Heart left ventricle (tissue), 13 donors: ENCODE results near the gene SEC23IP.

Source experiments
- CTCF ChIP-seq, 12 donors: fragments of 200-600 bp; sonication (generic) in 4 of 12; IDR thresholded peaks; one replicate each; pipeline versions ENCODE4 v1.5.0 to v1.8.0; 2018 to 2022; ENCODE audit warnings: antibody characterized with exemption in 12 of 12, mild to moderate bottlenecking in 5 of 12
- POLR2A ChIP-seq, 2 donors: fragments of 450-650 bp; IDR thresholded peaks; one replicate each; pipeline ENCODE4 v1.6.1; 2017; ENCODE audit warnings: antibody characterized with exemption in 2 of 2, mild to moderate bottlenecking in 2 of 2, moderate library complexity in 2 of 2
- donor health status: ischemic (EF 13 %, LVEDD 7.1; RV severe dilation, severe dysfunction).
- donor health status: DM: no; HTN: yes; CAD: no.
- donor health status: DM: no; HTN: no; CAD: no.
- donor health status: ischemic (EF 25% LVEDD 6.9; RV normal size, moderate dysfunction).
- donor health status: ischemic (EF 25% LVEDD 5.7; RV mildly dilated, moderate dysfunction).
- donor health status: ischemic (EF 35%, LVEDD 5.7; RV mildly dilated, moderate dysfunction).
- donor health status: nonischemic (EF 11% LVEDD 7.7; RV severe dilation, severe dysfunction).
- donor health status: DM: yes; HTN: yes; CAD: no.
- donor health status: PGD.
- donor health status: ischemic (EF 29% LVEDD 5.4; RV normal size, mild dysfunction).
- donor health status: nonischemic (EF 23%, LVEDD 6.1; RV moderate dilation, normal function).

- TF ChIP-seq CTCF (IDR thresholded peaks at IDR 0.05) (no peak), POLR2A (IDR thresholded peaks at IDR 0.05) (no peak)
Measured at GRCh38 chr10:119942973-119943372, 50.4 kb downstream of the SEC23IP start.
